Measurements from ENCODE around the gene PRIM1.

- TF ChIP-seq CTCF (conservative IDR thresholded peaks at IDR 0.05; ENCODE audit: low read depth, low read length): no peak
- no peak for TF ChIP-seq EZH2phosphoT487 (IDR thresholded peaks at IDR 0.05; ENCODE audit: borderline replicate concordance, low read length)
- TF ChIP-seq EZH2 (IDR thresholded peaks at IDR 0.05; ENCODE audit: low read length, unreplicated experiment): no peak
Observed at GRCh38 chr12:56760460-56760859, 8.3 kb upstream of the PRIM1 start.
